ENCODE measurements around the gene AFF3. TPM values are rescaled to one million over a fixed set of nuclear protein-coding genes. Genes with fewer than 3 reads are reported as not detected.

The AFF3 gene
- total RNA-seq, 4 donors from 2014 or later: 2.1 to 7.3 (median 3.5) TPM

GRCh38 chr2:100185105-100185504 is 42.7 kb upstream of the AFF3 start:
- TF ChIP-seq POLR2A (IDR thresholded peaks at IDR 0.05): no peak
- TF ChIP-seq CTCF (IDR thresholded peaks at IDR 0.05): no peak
- intact Hi-C loops (cut with DNase I; ENCODE audit: low total_unique reads): no loop called here
- WGBS, 2 donors: 93 to 98% methylated on average over 3 of the region's 3 CpGs
- DNase-seq (ENCODE audit: low spot score in 2 of 2): no peak
- no peak overlapping the region for H3K4me3 ChIP-seq (ENCODE audit: low read depth, poor library complexity, severe bottlenecking)

- no peak for TF ChIP-seq CTCF (IDR thresholded peaks at IDR 0.05)
- TF ChIP-seq POLR2A (IDR thresholded peaks at IDR 0.05): no peak
- DNase-seq (ENCODE audit: low spot score in 2 of 2): no peak
- H3K4me3 ChIP-seq (ENCODE audit: low read depth, poor library complexity, severe bottlenecking): no peak overlapping the region
- 64 to 71% methylated on average over 4 of the region's 4 CpGs for WGBS, 2 donors
- intact Hi-C loops (cut with DNase I; ENCODE audit: low total_unique reads): no loop called here
Measured at GRCh38 chr2:100184055-100184737, 41.8 kb upstream of the AFF3 start.

GRCh38 chr2:100182494-100183361 is 40.3 kb upstream of the AFF3 start:
- TF ChIP-seq POLR2A (IDR thresholded peaks at IDR 0.05) (no peak), CTCF (IDR thresholded peaks at IDR 0.05) (no peak)
- 53 to 57% methylated on average over 21 of the region's 21 CpGs for WGBS, 2 donors
- no peak for DNase-seq (ENCODE audit: low spot score in 2 of 2)
- intact Hi-C loops (cut with DNase I; ENCODE audit: low total_unique reads): no loop called here
- H3K4me3 ChIP-seq (ENCODE audit: low read depth, poor library complexity, severe bottlenecking): no peak overlapping the region

- TF ChIP-seq POLR2A (IDR thresholded peaks at IDR 0.05) (no peak), CTCF (IDR thresholded peaks at IDR 0.05) (no peak)
- H3K4me3 ChIP-seq (ENCODE audit: low read depth, poor library complexity, severe bottlenecking): no peak overlapping the region
- intact Hi-C loops (cut with DNase I; ENCODE audit: low total_unique reads): no loop called here
- DNase-seq (ENCODE audit: low spot score in 2 of 2): no peak
- 95% methylated on average over 5 of the region's 5 CpGs for WGBS, 2 donors
Measured at GRCh38 chr2:100180503-100180902, 38.1 kb upstream of the AFF3 start.

GRCh38 chr2:100179806-100180205 is 37.4 kb upstream of the AFF3 start:
- intact Hi-C loops (cut with DNase I; ENCODE audit: low total_unique reads): no loop called here
- 74 to 77% methylated on average over 2 of the region's 2 CpGs for WGBS, 2 donors
- no peak for DNase-seq (ENCODE audit: low spot score in 2 of 2)
- H3K4me3 ChIP-seq (ENCODE audit: low read depth, poor library complexity, severe bottlenecking): no peak overlapping the region
- TF ChIP-seq POLR2A (IDR thresholded peaks at IDR 0.05) (no peak), CTCF (IDR thresholded peaks at IDR 0.05) (no peak)

All from lower leg skin (tissue), 4 donors.